SJCRH30 (cell line): ENCODE measurements around the gene FLT3. TPM values are rescaled to one million over a fixed set of nuclear protein-coding genes. Genes with fewer than 3 reads are reported as not detected.

ENCODE experiments used
- DNase-seq, 2 experiments: peaks; one replicate each; pipeline ENCODE4 v3.0.0-alpha.2; 2015 to 2020
- H3K27ac ChIP-seq: fragments of 250-450 bp; sonication (Bioruptor Pico); 2 replicates; pipeline ENCODE4 v1.5.1; 2020; ENCODE audit warnings: mild to moderate bottlenecking, moderate library complexity
- H3K27me3 ChIP-seq: fragments of 250-450 bp; sonication (Bioruptor Pico); 2 replicates; pipeline ENCODE4 v1.5.1; 2020; ENCODE audit warnings: mild to moderate bottlenecking, moderate library complexity
- H3K36me3 ChIP-seq: fragments of 250-450 bp; sonication (Bioruptor Pico); 2 replicates; pipeline ENCODE4 v1.5.1; 2020; ENCODE audit warnings: mild to moderate bottlenecking, moderate library complexity
- H3K4me1 ChIP-seq: fragments of 250-450 bp; sonication (Bioruptor Pico); 2 replicates; pipeline ENCODE4 v1.5.1; 2020; ENCODE audit warnings: mild to moderate bottlenecking, moderate library complexity
- H3K4me3 ChIP-seq: fragments of 250-450 bp; sonication (Bioruptor Pico); 2 replicates; pipeline ENCODE4 v1.5.1; 2020; ENCODE audit warnings: mild to moderate bottlenecking, moderate library complexity
- H3K9me3 ChIP-seq: fragments of 250-450 bp; sonication (Bioruptor Pico); replicated peaks from 2 replicates; pipeline ENCODE4 v1.5.1; 2020; ENCODE audit warnings: mild to moderate bottlenecking, moderate library complexity
- total RNA-seq: library from RNA; depleted of rRNA; stranded (reverse); fragments of >200 nt; shearing (Covaris generic); gene quantifications from 2 replicates; pipeline ENCODE4 v1.2.3, GENCODE V29; 2014

The FLT3 gene
- total RNA-seq, 1 experiment from 2014 or later: not detected

DNA sequence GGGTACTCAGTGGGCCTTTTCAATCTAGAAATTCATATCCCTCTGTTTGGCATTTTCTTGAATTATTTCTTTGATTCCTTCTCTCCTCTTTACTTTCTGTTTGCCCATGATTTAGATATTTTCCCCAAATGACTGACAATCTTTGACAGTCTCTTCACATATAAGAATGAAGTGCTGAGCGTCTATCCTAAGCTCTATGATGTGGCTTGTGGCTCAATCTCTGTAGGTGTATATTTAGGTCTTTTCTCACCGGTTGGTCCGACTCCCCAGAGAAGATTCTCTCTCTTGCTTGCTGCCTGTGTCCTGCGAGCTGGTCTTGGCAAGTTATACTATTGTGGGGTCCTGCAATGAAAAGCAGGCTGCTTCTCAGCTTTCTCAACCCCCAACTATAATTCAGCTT is 29.0 kb downstream of the FLT3 start:
- no peak overlapping the region for H3K27ac ChIP-seq
- no peaks in the 10 kb centered on the region for H3K27me3 ChIP-seq
- peaks cover 10% of the 10 kb centered on the region; the same call in 1 of the 2 replicates for H3K4me1 ChIP-seq
- H3K4me3 ChIP-seq: no peak overlapping the region
- no peaks in the 10 kb centered on the region for H3K36me3 ChIP-seq
- DNase-seq: no peak
- H3K9me3 ChIP-seq: no peaks in the 10 kb centered on the region

DNA sequence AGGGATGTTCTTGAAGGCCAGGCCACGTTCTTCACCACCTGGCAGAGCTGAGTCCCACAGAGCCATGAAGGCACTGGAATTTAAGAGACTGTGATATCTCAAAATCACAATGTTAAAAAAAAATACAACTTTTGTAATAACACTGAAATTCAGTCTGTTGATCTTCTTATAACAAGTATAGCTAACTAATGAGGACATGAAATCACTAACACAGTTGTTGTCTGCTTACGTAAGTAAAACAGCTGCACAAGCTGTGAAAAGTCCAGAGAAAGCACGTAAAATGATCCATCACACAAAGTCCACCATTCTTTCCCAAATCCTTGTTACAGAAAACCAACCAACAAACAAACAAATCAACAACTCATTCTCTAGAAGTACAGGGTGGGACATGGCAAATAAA is 32.9 kb downstream of the FLT3 start:
- Histone ChIP-seq H3K27ac (peak overlapping the region; percentile 53), H3K9me3 (no peaks in the 10 kb centered on the region), H3K4me3 (no peak overlapping the region), H3K4me1 (peaks cover 10% of the 10 kb centered on the region; the same call in 1 of the 2 replicates), H3K36me3 (no peaks in the 10 kb centered on the region), H3K27me3 (no peaks in the 10 kb centered on the region)
- peak; percentile 23 to 78 for DNase-seq

DNA sequence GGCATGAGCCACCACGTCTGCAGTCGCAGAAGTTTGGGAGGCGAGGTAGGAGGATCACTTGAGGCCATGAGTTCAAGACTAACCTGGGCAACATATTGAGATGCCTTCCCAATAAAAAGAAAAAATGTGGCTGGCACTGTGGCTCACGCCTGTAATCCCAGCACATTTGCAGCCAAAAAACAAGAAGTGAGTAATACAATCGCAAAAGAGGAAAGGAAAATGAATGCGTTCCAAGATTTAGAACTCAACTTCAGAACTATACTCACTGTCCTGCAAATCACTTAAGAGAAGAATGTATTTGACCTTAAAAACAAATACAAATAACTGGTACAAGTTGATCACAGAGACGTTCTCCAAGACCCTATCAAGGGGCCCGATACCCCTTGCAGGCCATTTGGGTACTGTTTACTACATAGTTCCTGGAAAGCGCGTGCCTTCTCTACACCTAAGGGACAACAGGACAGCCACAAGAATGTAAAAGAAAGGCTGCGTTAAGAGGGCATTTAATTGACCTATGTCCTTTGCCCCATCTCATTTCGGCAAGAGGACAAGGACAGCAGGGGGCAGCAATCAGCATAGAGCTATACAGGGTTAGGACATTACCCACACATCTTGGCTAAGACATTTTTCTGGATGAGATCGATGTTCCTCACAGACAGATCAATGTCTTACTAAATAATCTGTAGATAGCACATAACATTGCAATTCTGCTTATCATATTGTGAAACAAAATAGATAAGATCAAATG is 41.3 kb downstream of the FLT3 start:
- H3K4me3 ChIP-seq: no peak overlapping the region
- H3K36me3 ChIP-seq: no peaks in the 10 kb centered on the region
- peaks cover 24% of the 10 kb centered on the region for H3K27me3 ChIP-seq
- peak; percentile 39 to 60 for DNase-seq
- H3K9me3 ChIP-seq: 0 out of 2 replicates have a peak, but pooled peaks cover 3% of the 10 kb centered on the region
- no peak overlapping the region for H3K27ac ChIP-seq
- H3K4me1 ChIP-seq: no peaks in the 10 kb centered on the region

- no peaks in the 10 kb centered on the region for H3K36me3 ChIP-seq
- H3K27me3 ChIP-seq: peaks cover 24% of the 10 kb centered on the region
- DNase-seq: no peak
- 0 out of 2 replicates have a peak, but pooled peaks cover 3% of the 10 kb centered on the region for H3K9me3 ChIP-seq
- no peak overlapping the region for H3K4me3 ChIP-seq
- no peak overlapping the region for H3K27ac ChIP-seq
- no peaks in the 10 kb centered on the region for H3K4me1 ChIP-seq
Observed at GRCh38 chr13:28056970-28057712, 43.2 kb downstream of the FLT3 start.

DNA sequence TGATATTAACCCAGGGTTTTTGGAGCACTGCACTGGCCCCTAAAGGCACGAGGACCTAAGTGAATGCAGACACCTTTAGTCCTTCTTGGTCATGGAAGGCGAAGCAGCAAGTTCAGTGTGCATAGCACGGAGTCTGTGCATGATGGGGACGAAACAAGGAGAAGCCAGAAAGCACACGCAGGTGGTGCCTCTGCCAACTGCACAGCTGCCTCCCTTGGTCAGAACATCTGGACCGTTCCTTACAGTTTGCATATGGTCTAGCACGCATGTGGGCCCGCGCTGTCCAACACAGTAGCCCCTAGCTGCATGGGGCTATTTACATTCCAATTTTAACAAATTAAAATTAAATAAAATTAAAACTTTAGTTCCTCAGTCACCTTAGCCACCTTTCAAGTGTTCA is 44.0 kb downstream of the FLT3 start:
- Histone ChIP-seq H3K9me3 (0 out of 2 replicates have a peak, but pooled peaks cover 3% of the 10 kb centered on the region), H3K4me1 (no peaks in the 10 kb centered on the region), H3K36me3 (no peaks in the 10 kb centered on the region), H3K27me3 (peaks cover 24% of the 10 kb centered on the region), H3K27ac (no peak overlapping the region), H3K4me3 (no peak overlapping the region)
- no peak for DNase-seq

DNA sequence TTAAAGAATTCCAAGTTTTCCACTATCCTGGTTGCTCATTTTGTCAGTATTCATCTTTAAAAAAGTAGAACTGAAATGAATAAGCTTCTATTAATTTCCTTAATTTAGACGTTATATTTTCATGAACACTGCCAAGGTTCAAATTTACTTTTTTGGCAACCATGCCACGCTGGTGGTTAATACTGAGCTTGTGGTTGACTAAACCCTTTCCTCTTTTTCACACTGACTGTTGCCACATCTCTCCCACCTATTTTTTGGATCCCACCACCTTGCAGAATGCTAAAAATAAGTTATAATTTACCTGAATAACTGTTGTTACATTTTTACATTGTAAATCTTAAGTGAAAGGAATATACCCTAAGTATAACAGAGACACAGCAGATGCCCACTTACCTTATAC is 45.0 kb downstream of the FLT3 start:
- Histone ChIP-seq H3K36me3 (no peaks in the 10 kb centered on the region), H3K27me3 (peaks cover 24% of the 10 kb centered on the region), H3K4me1 (no peaks in the 10 kb centered on the region), H3K4me3 (no peak overlapping the region), H3K27ac (no peak overlapping the region), H3K9me3 (0 out of 2 replicates have a peak, but pooled peaks cover 3% of the 10 kb centered on the region)
- no peak for DNase-seq

DNA sequence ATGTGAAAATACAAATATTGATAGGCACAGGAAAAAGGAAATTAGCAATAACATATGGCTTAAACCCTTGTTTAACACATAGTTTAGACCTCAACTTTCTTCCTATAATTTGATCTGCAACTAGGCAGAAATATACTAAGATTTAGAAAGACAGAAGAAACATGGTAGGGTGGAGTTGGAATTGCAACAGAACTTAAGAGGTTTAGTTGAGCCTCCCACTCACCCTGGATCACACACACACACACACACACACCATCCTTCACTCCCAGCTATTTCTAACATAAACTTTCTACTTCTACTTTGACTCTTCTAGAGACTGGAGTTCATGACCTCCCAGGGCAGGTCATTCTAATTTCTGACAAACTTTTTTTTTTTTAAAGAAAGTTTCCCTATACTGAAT is 47.4 kb downstream of the FLT3 start:
- Histone ChIP-seq H3K9me3 (0 out of 2 replicates have a peak, but pooled peaks cover 3% of the 10 kb centered on the region), H3K4me1 (no peaks in the 10 kb centered on the region), H3K27ac (no peak overlapping the region), H3K27me3 (peaks cover 24% of the 10 kb centered on the region), H3K4me3 (no peak overlapping the region), H3K36me3 (no peaks in the 10 kb centered on the region)
- no peak for DNase-seq

GRCh38 chr13:28049880-28050875 is 50.2 kb downstream of the FLT3 start:
- H3K27me3 ChIP-seq: peaks cover 1% of the 10 kb centered on the region; the same call in 1 of the 2 replicates
- DNase-seq: no peak
- H3K4me1 ChIP-seq: no peaks in the 10 kb centered on the region
- H3K4me3 ChIP-seq: no peak overlapping the region
- no peak overlapping the region for H3K27ac ChIP-seq
- H3K36me3 ChIP-seq: no peaks in the 10 kb centered on the region
- H3K9me3 ChIP-seq: no peaks in the 10 kb centered on the region

DNA sequence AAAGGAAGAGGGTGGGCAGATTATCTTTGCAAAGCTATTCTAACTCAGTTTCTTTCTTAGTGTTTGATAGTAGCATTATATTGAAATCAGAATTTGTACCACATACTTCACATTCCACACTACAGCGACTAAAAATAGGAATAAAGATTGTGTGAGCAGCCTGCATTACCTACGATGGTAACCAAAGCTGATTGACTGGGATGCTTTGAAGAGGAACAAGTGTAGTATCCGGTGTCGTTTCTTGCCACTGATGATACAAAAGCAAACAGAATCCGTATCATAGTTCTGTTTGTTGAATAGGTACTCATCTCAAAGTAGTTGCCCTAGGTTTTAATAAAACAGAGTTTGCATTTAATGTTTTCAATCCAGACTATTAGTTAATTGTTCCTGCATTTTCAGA is 51.2 kb downstream of the FLT3 start:
- Histone ChIP-seq H3K27me3 (no peaks in the 10 kb centered on the region; the same call in 1 of the 2 replicates), H3K9me3 (0 out of 2 replicates have a peak, but pooled peaks cover 4% of the 10 kb centered on the region), H3K4me1 (no peaks in the 10 kb centered on the region), H3K4me3 (no peak overlapping the region), H3K36me3 (no peaks in the 10 kb centered on the region), H3K27ac (no peak overlapping the region)
- no peak for DNase-seq

GRCh38 chr13:28048768-28049167 is 51.6 kb downstream of the FLT3 start:
- Histone ChIP-seq H3K36me3 (no peaks in the 10 kb centered on the region), H3K27ac (no peak overlapping the region), H3K4me1 (no peaks in the 10 kb centered on the region), H3K4me3 (no peak overlapping the region), H3K9me3 (0 out of 2 replicates have a peak, but pooled peaks cover 4% of the 10 kb centered on the region), H3K27me3 (no peaks in the 10 kb centered on the region; the same call in 1 of the 2 replicates)
- DNase-seq: no peak

GRCh38 chr13:28047757-28048388 is 52.5 kb downstream of the FLT3 start:
- DNase-seq: no peak
- Histone ChIP-seq H3K4me3 (no peak overlapping the region), H3K4me1 (no peaks in the 10 kb centered on the region), H3K9me3 (0 out of 2 replicates have a peak, but pooled peaks cover 4% of the 10 kb centered on the region), H3K36me3 (no peaks in the 10 kb centered on the region), H3K27me3 (no peaks in the 10 kb centered on the region; the same call in 1 of the 2 replicates), H3K27ac (no peak overlapping the region)

GRCh38 chr13:28046981-28047380 is 53.4 kb downstream of the FLT3 start:
- Histone ChIP-seq H3K4me1 (no peaks in the 10 kb centered on the region), H3K9me3 (0 out of 2 replicates have a peak, but pooled peaks cover 4% of the 10 kb centered on the region), H3K4me3 (no peak overlapping the region), H3K36me3 (no peaks in the 10 kb centered on the region), H3K27me3 (no peaks in the 10 kb centered on the region; the same call in 1 of the 2 replicates), H3K27ac (no peak overlapping the region)
- no peak for DNase-seq

- no peak for DNase-seq
- Histone ChIP-seq H3K4me1 (no peaks in the 10 kb centered on the region), H3K36me3 (no peaks in the 10 kb centered on the region), H3K9me3 (0 out of 2 replicates have a peak, but pooled peaks cover 4% of the 10 kb centered on the region), H3K27me3 (no peaks in the 10 kb centered on the region; the same call in 1 of the 2 replicates), H3K27ac (no peak overlapping the region), H3K4me3 (no peak overlapping the region)
Observed at GRCh38 chr13:28045861-28046260, 54.5 kb downstream of the FLT3 start.

- H3K4me3 ChIP-seq: no peak overlapping the region
- H3K27ac ChIP-seq: no peak overlapping the region
- DNase-seq: no peak
- H3K36me3 ChIP-seq: no peaks in the 10 kb centered on the region
- no peaks in the 10 kb centered on the region for H3K4me1 ChIP-seq
- H3K9me3 ChIP-seq: 0 out of 2 replicates have a peak, but pooled peaks cover 4% of the 10 kb centered on the region
- H3K27me3 ChIP-seq: no peaks in the 10 kb centered on the region; the same call in 1 of the 2 replicates
Observed at GRCh38 chr13:28044608-28045007, 55.8 kb downstream of the FLT3 start.
